B cell (primary cell): ENCODE data around the gene ATG3. TPM values are rescaled to one million over a fixed set of nuclear protein-coding genes. Genes with fewer than 3 reads are reported as not detected.
"Not testable (repeated sequence)": the region's sequence is repeated elsewhere in the genome, so short reads cannot be mapped to it uniquely, and the experiment has no call there.

Source experiments
- ATAC-seq: fragments of 200-7000 bp; cut with Tn5 transposase; one replicate; pipeline ENCODE4 v1.10.0; 2021; ENCODE audit warnings: low read depth, mild to moderate bottlenecking, moderate number of reproducible peaks, moderate library complexity
- CTCF ChIA-PET: fragments of 350-600 bp; sonication (Branson Sonifier 250); formaldehyde crosslinking; loops from one replicate; lab custom pipeline; 2021; ENCODE audit warnings: antibody characterized with exemption, inconsistent platforms; lab: Charles Lee
- POLR2A ChIA-PET: fragments of 350-600 bp; sonication (Branson Sonifier 250); formaldehyde crosslinking; loops from one replicate; lab custom pipeline; 2021; ENCODE audit warnings: antibody characterized with exemption; lab: Charles Lee
- DNase-seq: peaks from one replicate; pipeline ENCODE4 v3.0.0; 2013
- H2AFZ ChIP-seq: 2 replicates; pipeline ENCODE4 v1.6.1; 2012; ENCODE audit warnings: mild to moderate bottlenecking, low read depth, low read length; ENCODE audit not compliant: insufficient read depth, poor library complexity, severe bottlenecking
- H3K27ac ChIP-seq, 2 donors: 1 replicate in 1 of 2; 2 replicates in 1 of 2; pipeline ENCODE4 v1.5.1; 2012 to 2013; ENCODE audit warnings: low read length in 2 of 2, mild to moderate bottlenecking in 2 of 2, moderate library complexity in 1 of 2
- H3K27me3 ChIP-seq, 4 experiments: fragments of 200-600 bp in 1 of 4; sonication (generic) in 1 of 4; replicated peaks in 1 of 4; 1 replicate in 2 of 4; 2 replicates in 2 of 4; pipeline versions ENCODE4 v1.6.1 to v1.7.0; 2013 to 2016; ENCODE audit warnings: low read length in 3 of 4, mild to moderate bottlenecking in 2 of 4, mixed read lengths in 1 of 4, moderate library complexity in 1 of 4; ENCODE audit not compliant: insufficient read depth in 4 of 4, control insufficient read depth in 3 of 4; ENCODE audit errors: control extremely low read depth in 1 of 4
- H3K36me3 ChIP-seq, 2 experiments: replicated peaks in 1 of 2; 1 replicate in 1 of 2; 2 replicates in 1 of 2; pipeline versions ENCODE4 v1.6.1 to v1.7.1; 2013; ENCODE audit warnings: low read length in 1 of 2; ENCODE audit not compliant: insufficient read depth in 2 of 2, control insufficient read depth in 1 of 2; ENCODE audit errors: control extremely low read depth in 1 of 2, extremely low read depth in 1 of 2
- H3K4me1 ChIP-seq, 2 donors: fragments of 200-600 bp in 1 of 2; sonication (generic) in 1 of 2; 1 replicate in 1 of 2; 2 replicates in 1 of 2; pipeline versions ENCODE4 v1.5.1 to v1.6.1; 2013 to 2017; ENCODE audit warnings: low read length in 2 of 2; ENCODE audit not compliant: control insufficient read depth in 2 of 2, insufficient read depth in 2 of 2
- H3K4me2 ChIP-seq: replicated peaks from 2 replicates; pipeline ENCODE3; 2012; ENCODE audit warnings: mild to moderate bottlenecking, low read depth, low read length; ENCODE audit not compliant: poor library complexity, severe bottlenecking
- H3K4me3 ChIP-seq, 5 experiments: fragments of 200-600 bp in 1 of 5; sonication (generic) in 1 of 5; 1 replicate in 3 of 5; 2 replicates in 2 of 5; pipeline versions ENCODE4 v1.5.1 to v1.7.0; 2011 to 2016; ENCODE audit warnings: low read length in 4 of 5, mild to moderate bottlenecking in 4 of 5, low read depth in 2 of 5, control low read depth in 1 of 5, moderate library complexity in 1 of 5; ENCODE audit not compliant: insufficient read depth in 1 of 5; ENCODE audit errors: control extremely low read depth in 1 of 5, extremely low read depth in 1 of 5
- H3K79me2 ChIP-seq: fragments of 200-600 bp; sonication (generic); one replicate; pipeline ENCODE4 v1.6.0; 2016; ENCODE audit warnings: low read length; ENCODE audit not compliant: control insufficient read depth, insufficient read depth
- H3K9ac ChIP-seq: fragments of 200-600 bp; sonication (generic); 2 replicates; pipeline ENCODE4 v1.6.1; 2017; ENCODE audit warnings: mild to moderate bottlenecking, low read length, moderate library complexity
- H3K9me3 ChIP-seq, 3 donors: one replicate each; pipeline versions ENCODE4 v1.6.1 to v1.7.1; 2013; ENCODE audit warnings: low read length in 2 of 3; ENCODE audit not compliant: control insufficient read depth in 2 of 3, insufficient read depth in 1 of 3; ENCODE audit errors: control extremely low read depth in 1 of 3
- H4K20me1 ChIP-seq: 2 replicates; pipeline ENCODE4 v1.6.0; 2012; ENCODE audit warnings: mild to moderate bottlenecking, low read length; ENCODE audit not compliant: insufficient read depth, control insufficient read depth, poor library complexity, severe bottlenecking
- H3K27ac Mint-ChIP-seq: one replicate; pipeline ENCODE4 v1.8.0; 2021; ENCODE audit warnings: mixed read lengths
- H3K27me3 Mint-ChIP-seq: one replicate; pipeline ENCODE4 v1.8.0; 2021; ENCODE audit warnings: mixed read lengths
- H3K4me1 Mint-ChIP-seq: one replicate; pipeline ENCODE4 v1.8.0; 2021; ENCODE audit warnings: mixed read lengths
- H3K4me3 Mint-ChIP-seq: one replicate; pipeline ENCODE4 v1.8.0; 2021; ENCODE audit warnings: mixed read lengths
- H3K9me3 Mint-ChIP-seq: one replicate; pipeline ENCODE4 v1.8.0; 2022; ENCODE audit warnings: mixed read lengths; ENCODE audit not compliant: insufficient read depth
- CTCF ChIP-seq: fragments of 200-600 bp; IDR thresholded peaks from one replicate; pipeline ENCODE4 v1.8.0; 2022; ENCODE audit warnings: antibody characterized with exemption, mild to moderate bottlenecking
- EZH2 ChIP-seq: IDR thresholded peaks from 2 replicates; pipeline ENCODE4 v1.6.1; 2012; ENCODE audit warnings: borderline replicate concordance, low read depth, mild to moderate bottlenecking, moderate library complexity, low read length; ENCODE audit not compliant: insufficient read depth, poor library complexity, severe bottlenecking
- WGBS: methylation state at CpG from one replicate; pipeline ENCODE4 v1.1.5; 2013; ENCODE audit warnings: missing lambda C conversion rate; ENCODE audit not compliant: insufficient coverage; 5-methylcytosine and 5-hydroxymethylcytosine counted together
- intact Hi-C: fragments of 100-400 bp; cut with micrococcal nuclease; formaldehyde crosslinking; loops from one replicate; pipeline ENCODE4 v1.10.0; 2022
- polyA plus RNA-seq: library from polyadenylated mRNA; depleted of rRNA; stranded (reverse); fragments of >200 nt; gene quantifications from 2 replicates; pipeline ENCODE4 v1.2.3, GENCODE V29; 2012
- total RNA-seq, 2 donors: library from RNA; stranded (reverse); fragments of 120-200 nt in 1 of 2; gene quantifications; 1 replicate in 1 of 2; 2 replicates in 1 of 2; pipeline versions ENCODE4 v1.2.3 to v1.2.4, GENCODE V29; 2013 to 2022

Gene ATG3
- total and polyA plus RNA-seq, 2 donors (not counting 1 experiment from before 2014, with no cell fraction given), result 25.2 to 54.9 TPM

GRCh38 chr3:112496366-112497067 is 65.2 kb downstream of the ATG3 start:
- Mint-ChIP-seq H3K4me1 (peaks cover 72% of the 10 kb centered on the region), H3K27ac (peak overlapping the region; percentile 90), H3K4me3 (peak overlapping the region; percentile 90), H3K9me3 (no peaks in the 10 kb centered on the region), H3K27me3 (no peaks in the 10 kb centered on the region)
- no peaks in the 10 kb centered on the region for H3K27me3 ChIP-seq
- ChIA-PET CTCF (interaction anchor here (0.6 to 4.3 kb wide), 7 partner anchors 11 to 385 kb away, joined by 3 to 22 read pairs (median 4); partner anchors contain the start of genes CD200 and SLC9C1), POLR2A (interaction anchor here (0.7 kb wide), 1 partner anchor 134 kb away, joined by 3 read pairs; no protein-coding TSS in a partner anchor)
- H4K20me1 ChIP-seq, result no peaks in the 10 kb centered on the region
- peak overlapping the region; percentile 81 for H3K9ac ChIP-seq
- peaks cover 7 to 36% of the 10 kb centered on the region in 2 experiments for H3K36me3 ChIP-seq
- H3K4me1 ChIP-seq, result peaks cover 53 to 55% of the 10 kb centered on the region in 2 donors
- H3K4me2 ChIP-seq, result peak overlapping the region; percentile 71
- no CpG with 5 or more reads among the region's 5 CpGs for WGBS
- ATAC-seq, result no peak
- H3K4me3 ChIP-seq, result peak overlapping the region; percentile 66 to 96 (median 82)
- no peak for TF ChIP-seq EZH2
- no peak for TF ChIP-seq CTCF
- H2AFZ ChIP-seq, result no peak overlapping the region
- peak overlapping the region; percentile 52 to 92 for H3K27ac ChIP-seq
- DNase-seq, result no peak
- intact Hi-C loops, result loop anchor here (1.0 kb wide), 1 partner anchor 23 kb away; no protein-coding TSS in a partner anchor
- peaks cover 0 to 1% (median 0%) of the 10 kb centered on the region in 3 donors for H3K9me3 ChIP-seq
- peaks cover 84% of the 10 kb centered on the region for H3K79me2 ChIP-seq

GRCh38 chr3:112494448-112494767 is 67.4 kb downstream of the ATG3 start:
- H4K20me1 ChIP-seq, H2AFZ ChIP-seq, H3K9me3 ChIP-seq, ATAC-seq, H3K9me3 Mint-ChIP-seq, DNase-seq, H3K27me3 Mint-ChIP-seq, H3K27me3 ChIP-seq: not testable (repeated sequence)
- peaks cover 7 to 48% of the 10 kb centered on the region in 2 experiments for H3K36me3 ChIP-seq
- ChIA-PET POLR2A (interaction anchor here (0.6 kb wide), 1 partner anchor 599 kb away, joined by 7 read pairs; no protein-coding TSS in a partner anchor), CTCF (interaction anchor here (1.8 kb wide), 1 partner anchor 383 kb away, joined by 4 read pairs; no protein-coding TSS in a partner anchor)
- H3K4me2 ChIP-seq, result peak overlapping the region; percentile 71
- H3K9ac ChIP-seq, result peak overlapping the region; percentile 81
- H3K4me3 ChIP-seq, result peak overlapping the region in 3 of 5 experiments; percentile 79 to 93 (median 82)
- peaks cover 54 to 55% of the 10 kb centered on the region in 2 donors for H3K4me1 ChIP-seq
- H3K27ac Mint-ChIP-seq, result peak overlapping the region; percentile 90
- peak overlapping the region; percentile 52 to 92 for H3K27ac ChIP-seq
- peak overlapping the region; percentile 90 for H3K4me3 Mint-ChIP-seq
- H3K4me1 Mint-ChIP-seq, result peaks cover 76% of the 10 kb centered on the region
- peaks cover 99% of the 10 kb centered on the region for H3K79me2 ChIP-seq
- no CpG with 5 or more reads among the region's 3 CpGs for WGBS
- intact Hi-C loops, result loop anchor here (2.0 kb wide), 2 partner anchors 14 to 16 kb away; no protein-coding TSS in a partner anchor
